K562 (cell line): ENCODE results near the gene PCDHGB1. TPM values are rescaled to one million over a fixed set of nuclear protein-coding genes. Genes with fewer than 3 reads are reported as not detected.
A peak's percentile ranks its signal among the peaks of the same experiment; 100 is the strongest.

ENCODE experiments used
- ATAC-seq: fragments of 200-7000 bp; cut with Tn5 transposase; 3 replicates; pipeline ENCODE4 v1.9.1; 2020; ENCODE audit warnings: moderate library complexity
- BruUV-seq: library from RNA; stranded (reverse); fragments of 400-500 nt; replicated peaks from 2 replicates; lab custom pipeline; 2021; lab: Mats Ljungman, UMichigan
- CTCF ChIA-PET: fragments of 300-600 bp; formaldehyde crosslinking; extraction: SDS; loops from one replicate; lab custom pipeline; 2021; ENCODE audit warnings: low intra/inter-chr PET ratio; lab: Yijun Ruan, JAX
- POLR2A ChIA-PET: fragments of 300-600, 350-650 bp; sonication (Branson Sonifier 250); formaldehyde crosslinking; extraction: SDS; loops from one replicate; lab custom pipeline; 2021; ENCODE audit warnings: antibody characterized with exemption, inconsistent platforms; lab: Yijun Ruan, JAX
- DNase-seq, 4 experiments: peaks; one replicate each; pipeline versions ENCODE4 v3.0.0 to v3.0.0-alpha.2; 2011 to 2018; ENCODE audit warnings: low spot score in 3 of 4, mixed read lengths in 3 of 4; ENCODE audit errors: extremely low read depth in 1 of 4
- FAIRE-seq: peaks from 2 replicates; lab custom pipeline; 2011; peaks lifted over from hg19 to GRCh38; lab: Jason Lieb, UNC
- H2AFZ ChIP-seq: 2 replicates; pipeline ENCODE4 v1.6.0; 2011; ENCODE audit warnings: low read depth, low read length, control low read depth, inconsistent platforms
- H3K27ac ChIP-seq: fragments of 200-600 bp; 3 replicates; pipeline ENCODE4 v1.8.0; 2011; ENCODE audit warnings: low read depth, mild to moderate bottlenecking, control low read depth, inconsistent platforms, low read length, moderate library complexity, mixed read lengths; ENCODE audit errors: extremely low read depth
- H3K27me3 ChIP-seq, 2 experiments: fragments of 300-600 bp in 1 of 2; 2 replicates in 1 of 2; 3 replicates in 1 of 2; pipeline versions ENCODE4 v1.6.0 to v1.8.0; 2011; ENCODE audit warnings: inconsistent platforms in 2 of 2, low read length in 2 of 2, mild to moderate bottlenecking in 1 of 2, mixed read lengths in 1 of 2, moderate library complexity in 1 of 2; ENCODE audit not compliant: control insufficient read depth in 2 of 2, insufficient read depth in 2 of 2
- H3K36me3 ChIP-seq: fragments of 300-600 bp; 3 replicates; pipeline ENCODE4 v1.8.0; 2011; ENCODE audit warnings: mild to moderate bottlenecking, low read length, inconsistent platforms; ENCODE audit not compliant: control insufficient read depth, insufficient read depth
- H3K4me1 ChIP-seq, 2 experiments: fragments of 200-600 bp in 1 of 2; replicated peaks in 1 of 2; 2 replicates in 1 of 2; 3 replicates in 1 of 2; pipeline versions ENCODE4 v1.5.1 to v1.8.0; 2011; ENCODE audit warnings: inconsistent platforms in 2 of 2, low read length in 2 of 2, mild to moderate bottlenecking in 1 of 2, mixed read lengths in 1 of 2, moderate library complexity in 1 of 2; ENCODE audit not compliant: control insufficient read depth in 2 of 2, insufficient read depth in 2 of 2
- H3K4me2 ChIP-seq: 2 replicates; pipeline ENCODE4 v1.6.1; 2011; ENCODE audit warnings: low read length, control low read depth, inconsistent platforms, mixed read lengths; ENCODE audit not compliant: insufficient read depth
- H3K4me3 ChIP-seq: fragments of 200-600 bp; sonication (generic), shearing (Covaris generic); 2 replicates; pipeline ENCODE4 v1.5.1; 2016; ENCODE audit warnings: control low read depth, inconsistent platforms
- H3K79me2 ChIP-seq: fragments of 200-600 bp; 3 replicates; pipeline ENCODE4 v1.8.0; 2011; ENCODE audit warnings: low read length, inconsistent platforms; ENCODE audit not compliant: control insufficient read depth, insufficient read depth
- H3K9ac ChIP-seq, 2 experiments: 2 replicates each; pipeline versions ENCODE4 v1.6.0 to v1.6.1; 2011; ENCODE audit warnings: low read depth in 2 of 2, low read length in 2 of 2, control low read depth in 1 of 2, inconsistent platforms in 1 of 2, mild to moderate bottlenecking in 1 of 2, mixed read lengths in 1 of 2; ENCODE audit not compliant: insufficient read depth in 1 of 2
- H3K9me1 ChIP-seq: one replicate; pipeline ENCODE4 v1.6.0; 2011; ENCODE audit warnings: inconsistent platforms, mild to moderate bottlenecking, low read length, moderate library complexity; ENCODE audit not compliant: control insufficient read depth, insufficient read depth
- H3K9me3 ChIP-seq: replicated peaks from 2 replicates; pipeline ENCODE4 v1.5.1; 2011; ENCODE audit warnings: low read depth, low read length, inconsistent platforms; ENCODE audit not compliant: control insufficient read depth, insufficient read depth
- H4K20me1 ChIP-seq: replicated peaks from 2 replicates; pipeline ENCODE4 v1.6.1; 2011; ENCODE audit warnings: low read length, inconsistent platforms, mixed read lengths; ENCODE audit not compliant: control insufficient read depth, insufficient read depth
- ATF2 ChIP-seq: sonication (generic); formaldehyde crosslinking; IDR thresholded peaks from 2 replicates; pipeline ENCODE4 v1.8.1; 2022; ENCODE audit warnings: missing genetic modification reagents
- CEBPB ChIP-seq: fragments of 450-650 bp; IDR thresholded peaks from 2 replicates; pipeline ENCODE4 v1.6.1; 2016; ENCODE audit warnings: missing genetic modification characterization, missing compliant biosample characterization
- CEBPG ChIP-seq, 3 experiments: fragments of 200-800 bp in 1 of 3; sonication (Bioruptor generic) in 1 of 3; sonication (generic) in 1 of 3; formaldehyde crosslinking in 1 of 3; IDR thresholded peaks in 2 of 3; conservative IDR thresholded peaks in 1 of 3; 2 replicates each; pipeline versions ENCODE4 v1.6.1 to v1.8.0; 2016 to 2022; ENCODE audit warnings: missing compliant biosample characterization in 2 of 3, missing genetic modification characterization in 2 of 3, mild to moderate bottlenecking in 1 of 3, missing genetic modification reagents in 1 of 3
- CTCFL ChIP-seq: IDR thresholded peaks from 2 replicates; pipeline ENCODE4 v1.6.1; 2011; ENCODE audit warnings: borderline replicate concordance, low read depth, mild to moderate bottlenecking, moderate library complexity, low read length; ENCODE audit not compliant: insufficient read depth, poor library complexity, severe bottlenecking
- HNRNPLL ChIP-seq: fragments of 200-400 bp; formaldehyde crosslinking; IDR thresholded peaks from 2 replicates; pipeline ENCODE4 v1.6.1; 2017; ENCODE audit warnings: low read length, low read depth, mild to moderate bottlenecking; ENCODE audit not compliant: poor library complexity, severe bottlenecking
- L3MBTL2 ChIP-seq: fragments of 450-650 bp; IDR thresholded peaks from 2 replicates; pipeline ENCODE4 v1.6.1; 2016; ENCODE audit warnings: mild to moderate bottlenecking, moderate library complexity
- MAFG ChIP-seq: fragments of 450-650 bp; conservative IDR thresholded peaks from 2 replicates; pipeline ENCODE4 v1.6.1; 2016; ENCODE audit warnings: missing genetic modification characterization, missing compliant biosample characterization
- RAD21 ChIP-seq, 2 experiments: fragments of 250-450 bp in 1 of 2; fragments of 450-650 bp in 1 of 2; sonication (Bioruptor Pico) in 1 of 2; formaldehyde crosslinking in 1 of 2; IDR thresholded peaks in 1 of 2; conservative IDR thresholded peaks in 1 of 2; 2 replicates each; pipeline versions ENCODE4 v1.4.0 to v1.8.0; 2020 to 2022; ENCODE audit warnings: mild to moderate bottlenecking in 2 of 2, moderate library complexity in 1 of 2
- SMC3 ChIP-seq: conservative IDR thresholded peaks from 2 replicates; pipeline ENCODE4 v1.6.1; 2011; ENCODE audit warnings: low read depth, low read length, improper control_type of control experiment; ENCODE audit not compliant: insufficient read depth
- YY1 ChIP-seq, 3 experiments: IDR thresholded peaks; 2 replicates each; pipeline ENCODE4 v1.6.1; 2011; ENCODE audit warnings: low read length in 2 of 3, mild to moderate bottlenecking in 2 of 3, moderate library complexity in 2 of 3, borderline replicate concordance in 1 of 3, control low read depth in 1 of 3, low read depth in 1 of 3; ENCODE audit not compliant: insufficient read depth in 3 of 3, insufficient replicate concordance in 2 of 3, control insufficient read depth in 1 of 3, insufficient read length in 1 of 3; ENCODE audit errors: extremely low read depth in 1 of 3
- ZNF57 ChIP-seq: fragments of 450-650 bp; formaldehyde crosslinking; IDR thresholded peaks from 2 replicates; pipeline ENCODE4 v1.4.0; 2020; ENCODE audit warnings: mild to moderate bottlenecking, moderate library complexity
- WGBS: fragments of 100-300 bp; shearing (Covaris generic); methylation state at CpG from one replicate; pipeline ENCODE4 v1.1.6; 2016; ENCODE audit warnings: low coverage, mixed read lengths; ENCODE audit not compliant: insufficient coverage; ENCODE audit errors: missing lambda C conversion rate; 5-methylcytosine and 5-hydroxymethylcytosine counted together
- in situ Hi-C: fragments of 300-500 bp; cut with MboI; formaldehyde crosslinking; loops from 4 replicates; pipeline ENCODE4 v1.15.0; 2018; ENCODE audit warnings: inconsistent platforms, mixed read lengths
- intact Hi-C: fragments of 100-400 bp; cut with micrococcal nuclease; formaldehyde crosslinking; loops from 2 replicates; pipeline ENCODE4 v1.14.2; 2022
- polyA plus RNA-seq, 8 experiments: library from polyadenylated mRNA; depleted of rRNA in 4 of 8; stranded (reverse) in 5 of 8; unstranded in 3 of 8; fragments of >200 nt; fragmentation: Nextera tagmentation in 2 of 8; fragmentation: Illumina TruSeq in 1 of 8; extraction: Ambion mirVana in 2 of 8; extraction: Trizol in 1 of 8; gene quantifications; 2 replicates each; pipeline versions ENCODE4 v1.2.1 to v1.2.3, GENCODE V29; 2011 to 2014; ENCODE audit warnings: inconsistent platforms in 1 of 8, missing spikeins in 1 of 8
- total RNA-seq, 7 experiments: library from RNA; depleted of rRNA in 6 of 7; stranded (reverse); fragments of >200 nt in 6 of 7; fragmentation: Illumina TruSeq in 2 of 7; extraction: Trizol in 2 of 7; gene quantifications; 2 replicates each; pipeline versions ENCODE4 v1.2.1 to v1.2.3, GENCODE V29; 2011 to 2021; ENCODE audit warnings: low replicate concordance in 1 of 7

Gene PCDHGB1
- total and polyA plus RNA-seq, 9 of the 15 experiments (the other 6 are each of a cell fraction or from before 2014, with no cell fraction given), result 0.06 to 0.20 (median 0.07) TPM; not detected in 2

- ATAC-seq (peak; percentile 80), DNase-seq (peak; percentile 57 to 67 (median 62)), FAIRE-seq (peak; percentile 40)
- peak within 1 kb of the TSS; percentile 76 for H2AFZ ChIP-seq
- H3K79me2 ChIP-seq, result no peaks in the 10 kb centered on the region
- H4K20me1 ChIP-seq, result no peaks in the 10 kb centered on the region
- TSS peak; percentile 58 for BruUV-seq
- H3K9me1 ChIP-seq, result no peaks in the 10 kb centered on the region
- H3K4me2 ChIP-seq, result peak within 1 kb of the TSS; percentile 72
- POLR2A ChIA-PET, result interaction anchor here (0.8 to 1.3 kb wide), 4 partner anchors 8 to 48 kb away, joined by 3 to 5 read pairs (median 3); partner anchors contain the start of gene TAF7
- intact Hi-C loops, result loop anchor here (5.0 kb wide), 1 partner anchor 224 kb away; no protein-coding TSS in a partner anchor
- H3K27ac ChIP-seq, result no peak within 1 kb of the TSS
- H3K4me3 ChIP-seq, result peak within 1 kb of the TSS; percentile 34
- in situ Hi-C loops, result no loop called here
- no peaks in the 10 kb centered on the region for H3K9me3 ChIP-seq
- H3K9ac ChIP-seq, result peak within 1 kb of the TSS in 1 of 2 experiments; percentile 78; a peak in 2 of 4 replicates
- 9% methylated on average over 26 of the region's 27 CpGs for WGBS
- H3K27me3 ChIP-seq, result peaks cover 10 to 26% of the 10 kb centered on the region in 2 experiments; a peak in 4 of 5 replicates
- H3K36me3 ChIP-seq, result no peaks in the 10 kb centered on the region
- CTCF ChIA-PET, result interaction anchor here (0.6 to 1.6 kb wide), 6 partner anchors 11 to 226 kb away, joined by 3 to 6 read pairs (median 3); partner anchors contain the start of genes PCDHB14, PCDHGA10 and PCDHGB1
- H3K4me1 ChIP-seq, result peaks cover 0 to 6% of the 10 kb centered on the region in 2 experiments; a peak in 3 of 5 replicates
- TF ChIP-seq CEBPG (CRISPR knock-in tag; IDR thresholded peaks at IDR 0.05) (no peak), CEBPG (tag; conservative IDR thresholded peaks at IDR 0.05 in 1 of 2, IDR thresholded peaks at IDR 0.05 in 1 of 2) (peak in 1 of 2 experiments; percentile 33; a peak in 1 of 4 replicates), MAFG (tag) (0 out of 2 replicates have a peak, but pooled peaks have one; percentile 15), CTCFL (no peak), SMC3 (0 out of 2 replicates have a peak, but pooled peaks have one; percentile 7), YY1 (IDR thresholded peaks at IDR 0.05; ENCODE audit: borderline replicate concordance in 1 of 3, control insufficient read depth in 1 of 3, extremely low read depth in 1 of 3, insufficient read depth in 3 of 3, insufficient read length in 1 of 3, insufficient replicate concordance in 2 of 3, low read depth in 1 of 3, low read length in 2 of 3) (peak in 2 of 3 experiments; percentile 28 to 62), HNRNPLL (peak; percentile 62), RAD21 (CRISPR knock-in tag; conservative IDR thresholded peaks at IDR 0.05 in 1 of 2, IDR thresholded peaks at IDR 0.05 in 1 of 2) (peak; percentile 35 to 50; a peak in 3 of 4 replicates), L3MBTL2 (peak; percentile 30; the same call in 1 of the 2 replicates), ZNF57 (CRISPR knock-in tag) (no peak), CEBPB (tag) (peak; percentile 71), ATF2 (CRISPR knock-in tag) (no peak)
These were observed 11.2 kb upstream of the PCDHGB1 start, which contains the start of gene PCDHGA2 for GRCh38 chr5:141338538-141339306. TSS of gene PCDHGA2 (plus strand) at chr5:141338760.
